CD14-positive monocyte (primary cell): Measurements from ENCODE around the gene ZNF503. TPM values are rescaled to one million over a fixed set of nuclear protein-coding genes. Genes with fewer than 3 reads are reported as not detected.

Experiments used
- DNase-seq, 3 donors: peaks; one replicate each; pipeline ENCODE4 v3.0.0-alpha.2; 2011 to 2022
- H2AFZ ChIP-seq: 2 replicates; pipeline ENCODE4 v1.6.0; 2012; ENCODE audit warnings: mild to moderate bottlenecking, low read depth, low read length, inconsistent platforms; ENCODE audit not compliant: insufficient read depth, poor library complexity, severe bottlenecking
- H3K27ac ChIP-seq, 2 donors: 1 replicate in 1 of 2; 2 replicates in 1 of 2; pipeline ENCODE4 v1.5.1; 2012 to 2013; ENCODE audit warnings: low read length in 2 of 2, control low read depth in 1 of 2, inconsistent platforms in 1 of 2, low read depth in 1 of 2, mild to moderate bottlenecking in 1 of 2
- H3K27me3 ChIP-seq, 2 donors: one replicate each; pipeline versions ENCODE4 v1.6.0 to v1.6.1; 2011 to 2013; ENCODE audit warnings: low read length in 2 of 2; ENCODE audit not compliant: control insufficient read depth in 2 of 2, insufficient read depth in 2 of 2
- H3K36me3 ChIP-seq, 2 donors: replicated peaks in 1 of 2; 1 replicate in 1 of 2; 2 replicates in 1 of 2; pipeline versions ENCODE4 v1.5.1 to v1.6.1; 2012 to 2013; ENCODE audit warnings: low read length in 2 of 2, control low read depth in 1 of 2, inconsistent platforms in 1 of 2, mild to moderate bottlenecking in 1 of 2; ENCODE audit not compliant: insufficient read depth in 2 of 2, control insufficient read depth in 1 of 2
- H3K4me1 ChIP-seq, 2 donors: 1 replicate in 1 of 2; 2 replicates in 1 of 2; pipeline versions ENCODE4 v1.5.1 to v1.6.1; 2012 to 2013; ENCODE audit warnings: low read length in 2 of 2, control low read depth in 1 of 2, inconsistent platforms in 1 of 2, mild to moderate bottlenecking in 1 of 2, moderate library complexity in 1 of 2; ENCODE audit not compliant: insufficient read depth in 2 of 2, control insufficient read depth in 1 of 2
- H3K4me2 ChIP-seq: replicated peaks from 2 replicates; pipeline ENCODE3; 2012; ENCODE audit warnings: low read length, moderate library complexity, mild to moderate bottlenecking; ENCODE audit not compliant: poor library complexity, severe bottlenecking; ENCODE audit errors: extremely low read depth
- H3K4me3 ChIP-seq, 3 experiments: fragments of 200-600 bp in 1 of 3; sonication (generic) in 1 of 3; replicated peaks in 1 of 3; 1 replicate in 2 of 3; 2 replicates in 1 of 3; pipeline ENCODE4 v1.5.1; 2011 to 2013; ENCODE audit warnings: low read length in 3 of 3, mild to moderate bottlenecking in 3 of 3, control low read depth in 2 of 3, low read depth in 2 of 3, inconsistent platforms in 1 of 3, moderate library complexity in 1 of 3
- H3K79me2 ChIP-seq: 2 replicates; pipeline ENCODE4 v1.6.0; 2012; ENCODE audit warnings: mild to moderate bottlenecking, control low read depth, inconsistent platforms, low read length, moderate library complexity; ENCODE audit not compliant: insufficient read depth
- H3K9ac ChIP-seq: 2 replicates; pipeline ENCODE4 v1.6.0; 2017; ENCODE audit warnings: low read length, mild to moderate bottlenecking; ENCODE audit not compliant: insufficient read depth, poor library complexity, severe bottlenecking
- H3K9me3 ChIP-seq, 2 donors: replicated peaks in 1 of 2; 1 replicate in 1 of 2; 2 replicates in 1 of 2; pipeline versions ENCODE4 v1.5.1 to v1.6.1; 2012 to 2013; ENCODE audit warnings: low read length in 2 of 2, control low read depth in 1 of 2; ENCODE audit not compliant: control insufficient read depth in 1 of 2, insufficient read depth in 1 of 2
- H4K20me1 ChIP-seq: 2 replicates; pipeline ENCODE4 v1.6.0; 2012; ENCODE audit warnings: mild to moderate bottlenecking, low read length, control low read depth, moderate library complexity; ENCODE audit not compliant: insufficient read depth
- H3K27ac Mint-ChIP-seq, 7 donors: one replicate each; pipeline ENCODE4 v1.8.0; 2020; ENCODE audit warnings: mild to moderate bottlenecking in 7 of 7, mixed read lengths in 7 of 7, moderate library complexity in 6 of 7, inconsistent platforms in 2 of 7
- H3K27me3 Mint-ChIP-seq, 3 donors: one replicate each; pipeline ENCODE4 v1.8.0; 2021 to 2022; ENCODE audit warnings: low read depth in 3 of 3, mild to moderate bottlenecking in 3 of 3, mixed read lengths in 3 of 3, moderate library complexity in 3 of 3, inconsistent platforms in 1 of 3
- H3K36me3 Mint-ChIP-seq, 2 donors: one replicate each; pipeline ENCODE4 v1.8.0; 2020; ENCODE audit warnings: mixed read lengths in 2 of 2, inconsistent platforms in 1 of 2, mild to moderate bottlenecking in 1 of 2
- H3K4me1 Mint-ChIP-seq: one replicate; pipeline ENCODE4 v1.8.0; 2020; ENCODE audit warnings: mild to moderate bottlenecking, mixed read lengths
- H3K4me3 Mint-ChIP-seq, 2 donors: one replicate each; pipeline ENCODE4 v1.8.0; 2020; ENCODE audit warnings: mild to moderate bottlenecking in 2 of 2, mixed read lengths in 2 of 2, moderate library complexity in 1 of 2
- H3K9me3 Mint-ChIP-seq, 7 donors: one replicate each; pipeline ENCODE4 v1.8.0; 2020 to 2022; ENCODE audit warnings: mixed read lengths in 7 of 7, mild to moderate bottlenecking in 6 of 7, moderate library complexity in 6 of 7, inconsistent platforms in 2 of 7
- CTCF ChIP-seq: fragments of 200-600 bp; IDR thresholded peaks from one replicate; pipeline ENCODE4 v1.8.0; 2022; ENCODE audit warnings: antibody characterized with exemption, mild to moderate bottlenecking
- WGBS: methylation state at CpG from one replicate; pipeline ENCODE4 v1.1.5; 2013; ENCODE audit warnings: missing lambda C conversion rate; ENCODE audit not compliant: insufficient coverage; 5-methylcytosine and 5-hydroxymethylcytosine counted together
- intact Hi-C, 2 donors: fragments of 100-400 bp; cut with micrococcal nuclease; formaldehyde crosslinking; loops; one replicate each; pipeline versions ENCODE4 v1.15.0 to v1.15.1; 2023
- polyA plus RNA-seq, 3 donors: library from polyadenylated mRNA; depleted of rRNA in 1 of 3; unstranded in 2 of 3; stranded (reverse) in 1 of 3; fragments of 300-500 nt in 2 of 3; fragments of >200 nt in 1 of 3; fragmentation: Illumina TruSeq in 2 of 3; gene quantifications; 1 replicate in 2 of 3; 2 replicates in 1 of 3; pipeline ENCODE4 v1.2.3, GENCODE V29; 2012 to 2021

ZNF503 gene
- polyA plus RNA-seq, 3 donors: 0.65 to 7.2 (median 1.3) TPM

- WGBS: 100% methylated on average over 1 of the region's 1 CpG
- no peak overlapping the region for H3K9ac ChIP-seq
- H3K27me3 ChIP-seq: no peaks in the 10 kb centered on the region
- H3K4me3 ChIP-seq: no peak overlapping the region
- DNase-seq: no peak
- no peaks in the 10 kb centered on the region for H3K36me3 Mint-ChIP-seq
- H3K27ac ChIP-seq: no peak overlapping the region
- H3K27ac Mint-ChIP-seq: no peak overlapping the region
- peaks cover 6 to 21% (median 14%) of the 10 kb centered on the region in 7 donors for H3K9me3 Mint-ChIP-seq
- no peak overlapping the region for H3K4me3 Mint-ChIP-seq
- TF ChIP-seq CTCF: no peak
- peaks cover 24% of the 10 kb centered on the region in 2 donors for H3K4me1 ChIP-seq
- H4K20me1 ChIP-seq: no peaks in the 10 kb centered on the region
- H2AFZ ChIP-seq: no peak overlapping the region
- no peaks in the 10 kb centered on the region for H3K36me3 ChIP-seq
- H3K4me1 Mint-ChIP-seq: peaks cover 24% of the 10 kb centered on the region
- H3K27me3 Mint-ChIP-seq: peaks cover 2 to 9% (median 6%) of the 10 kb centered on the region in 3 donors
- peaks cover 7 to 12% of the 10 kb centered on the region in 2 donors for H3K9me3 ChIP-seq
- H3K79me2 ChIP-seq: no peaks in the 10 kb centered on the region
- no peak overlapping the region for H3K4me2 ChIP-seq
- intact Hi-C loops: no loop called here
Measured at GRCh38 chr10:75355706-75356105, 45.9 kb downstream of the ZNF503 start.

GRCh38 chr10:75353183-75353582 lies 48.4 kb downstream of the ZNF503 start:
- no peak overlapping the region for H2AFZ ChIP-seq
- Mint-ChIP-seq H3K27ac (no peak overlapping the region), H3K9me3 (peaks cover 6 to 21% (median 14%) of the 10 kb centered on the region in 7 donors), H3K27me3 (peaks cover 2 to 8% (median 7%) of the 10 kb centered on the region in 3 donors), H3K4me3 (no peak overlapping the region), H3K36me3 (no peaks in the 10 kb centered on the region), H3K4me1 (no peaks in the 10 kb centered on the region)
- H3K9ac ChIP-seq: no peak overlapping the region
- peaks cover 7 to 12% of the 10 kb centered on the region in 2 donors for H3K9me3 ChIP-seq
- H3K27ac ChIP-seq: no peak overlapping the region
- no peaks in the 10 kb centered on the region for H3K79me2 ChIP-seq
- no peak for TF ChIP-seq CTCF
- H3K4me3 ChIP-seq: no peak overlapping the region
- H3K36me3 ChIP-seq: no peaks in the 10 kb centered on the region
- DNase-seq: no peak
- H4K20me1 ChIP-seq: no peaks in the 10 kb centered on the region
- H3K4me1 ChIP-seq: no peaks in the 10 kb centered on the region
- WGBS: 77% methylated on average over 6 of the region's 7 CpGs
- H3K4me2 ChIP-seq: no peak overlapping the region
- intact Hi-C loops: no loop called here
- no peaks in the 10 kb centered on the region for H3K27me3 ChIP-seq
